HCT116 (cell line): ENCODE data around the gene ASCC1. TPM values are rescaled to one million over a fixed set of nuclear protein-coding genes. Genes with fewer than 3 reads are reported as not detected.

Experiments
- ATAC-seq: fragments of 200-7000 bp; cut with Tn5 transposase; 2 replicates; pipeline ENCODE4 v1.9.1; 2020; ENCODE audit warnings: mild to moderate bottlenecking, moderate library complexity
- BruUV-seq: library from RNA; stranded (reverse); fragments of 400-500 nt; replicated peaks from 2 replicates; lab custom pipeline; 2021; lab: Mats Ljungman, UMichigan
- CTCF ChIA-PET: fragments of 300-600 bp; sonication (Branson Sonifier 250); formaldehyde crosslinking; loops from one replicate; lab custom pipeline; 2021; ENCODE audit warnings: antibody characterized with exemption; lab: Charles Lee
- POLR2A ChIA-PET: fragments of 300-600, 350-600 bp; sonication (Branson Sonifier 250); formaldehyde crosslinking; loops from one replicate; lab custom pipeline; 2021; ENCODE audit warnings: antibody characterized with exemption; lab: Charles Lee
- RAD21 ChIA-PET, 2 experiments: fragments of 300-600 bp; sonication (Branson Sonifier 250); formaldehyde crosslinking; loops; one replicate each; lab custom pipeline; 2023; ENCODE audit warnings: low total read pairs in 2 of 2; ENCODE audit not compliant: uncharacterized antibody in 2 of 2, unreplicated experiment in 2 of 2, low non-redundant PET in 1 of 2; lab: Charles Lee
- DNase-seq: peaks from one replicate; pipeline ENCODE4 v3.0.0-alpha.2; 2010; ENCODE audit warnings: low read depth, low spot score
- H2AFZ ChIP-seq: fragments of 200-600 bp; shearing (Covaris generic), sonication (generic); 2 replicates; pipeline ENCODE4 v1.6.1; 2017; ENCODE audit warnings: low read depth, mixed run types, mixed read lengths, antibody characterized with exemption, low read length; ENCODE audit not compliant: poor library complexity, severe bottlenecking
- H3K27ac ChIP-seq: 2 replicates; pipeline ENCODE4 v1.5.1; 2012; ENCODE audit warnings: low read depth, low read length
- H3K27me3 ChIP-seq: fragments of 200-600 bp; sonication (generic); 2 replicates; pipeline ENCODE4 v1.6.1; 2016; ENCODE audit warnings: mixed run types, low read length, mixed read lengths; ENCODE audit not compliant: insufficient read depth
- H3K36me3 ChIP-seq, 2 experiments: fragments of 200-500 bp in 1 of 2; fragments of 200-600 bp in 1 of 2; sonication (Bioruptor generic) in 1 of 2; sonication (generic) in 1 of 2; 2 replicates each; pipeline versions ENCODE4 v1.5.1 to v1.6.1; 2014 to 2016; ENCODE audit warnings: low read length in 2 of 2, inconsistent platforms in 1 of 2, mixed read lengths in 1 of 2, mixed run types in 1 of 2; ENCODE audit not compliant: insufficient read depth in 2 of 2, control insufficient read depth in 1 of 2
- H3K4me1 ChIP-seq, 2 experiments: fragments of 200-600 bp in 1 of 2; sonication (generic) in 1 of 2; 2 replicates each; pipeline versions ENCODE4 v1.5.1 to v1.6.1; 2012 to 2017; ENCODE audit warnings: low read length in 2 of 2, inconsistent platforms in 1 of 2, mild to moderate bottlenecking in 1 of 2, mixed read lengths in 1 of 2, mixed run types in 1 of 2, moderate library complexity in 1 of 2; ENCODE audit not compliant: insufficient read depth in 2 of 2, control insufficient read depth in 1 of 2
- H3K4me2 ChIP-seq: fragments of 200-600 bp; sonication (generic); 2 replicates; pipeline ENCODE4 v1.6.1; 2017; ENCODE audit warnings: mixed run types, low read length, mixed read lengths
- H3K4me3 ChIP-seq, 2 experiments: fragments of 200-600 bp in 1 of 2; sonication (generic) in 1 of 2; replicated peaks in 1 of 2; 2 replicates each; pipeline ENCODE4 v1.5.1; 2011 to 2016; ENCODE audit warnings: low read length in 2 of 2, control low read depth in 1 of 2, low read depth in 1 of 2, mild to moderate bottlenecking in 1 of 2, mixed read lengths in 1 of 2, mixed run types in 1 of 2
- H3K79me2 ChIP-seq: fragments of 200-600 bp; sonication (generic); 2 replicates; pipeline ENCODE4 v1.6.1; 2017; ENCODE audit warnings: mild to moderate bottlenecking, mixed run types, low read length, moderate library complexity, mixed read lengths; ENCODE audit not compliant: insufficient read depth
- H3K9ac ChIP-seq: fragments of 200-600 bp; sonication (generic); 2 replicates; pipeline ENCODE4 v1.6.1; 2016; ENCODE audit warnings: low read length, mixed read lengths
- H3K9me2 ChIP-seq: fragments of 200-600 bp; sonication (generic), shearing (Covaris generic); 2 replicates; pipeline ENCODE4 v1.6.1; 2017; ENCODE audit warnings: mixed run types, mild to moderate bottlenecking, moderate library complexity; ENCODE audit not compliant: insufficient read depth
- H3K9me3 ChIP-seq, 2 experiments: fragments of 200-500 bp in 1 of 2; fragments of 200-600 bp in 1 of 2; sonication (Bioruptor generic) in 1 of 2; sonication (generic) in 1 of 2; 2 replicates each; pipeline ENCODE4 v1.6.1; 2014 to 2017; ENCODE audit warnings: low read length in 2 of 2, mixed read lengths in 2 of 2, inconsistent platforms in 1 of 2, low read depth in 1 of 2, mild to moderate bottlenecking in 1 of 2, mixed run types in 1 of 2, moderate library complexity in 1 of 2; ENCODE audit not compliant: control insufficient read depth in 1 of 2, insufficient read depth in 1 of 2
- H4K20me1 ChIP-seq: fragments of 200-600 bp; sonication (generic), shearing (Covaris generic); 2 replicates; pipeline ENCODE4 v1.6.1; 2017; ENCODE audit warnings: mixed run types, mild to moderate bottlenecking, moderate library complexity; ENCODE audit not compliant: insufficient read depth
- ATF3 ChIP-seq: IDR thresholded peaks from 2 replicates; pipeline ENCODE4 v1.6.1; 2012
- CTCF ChIP-seq, 3 experiments: fragments of 200-600 bp in 1 of 3; sonication (generic) in 1 of 3; IDR thresholded peaks in 2 of 3; conservative IDR thresholded peaks in 1 of 3; 2 replicates each; pipeline ENCODE4 v1.5.1; 2012 to 2017; ENCODE audit warnings: low read depth in 2 of 3, low read length in 2 of 3, antibody characterized with exemption in 1 of 3, borderline replicate concordance in 1 of 3, control low read depth in 1 of 3, mild to moderate bottlenecking in 1 of 3, mixed read lengths in 1 of 3, mixed run types in 1 of 3, moderate library complexity in 1 of 3; ENCODE audit not compliant: insufficient read depth in 1 of 3
- ELF1 ChIP-seq: IDR thresholded peaks from 2 replicates; pipeline ENCODE4 v1.6.1; 2012; ENCODE audit warnings: low read depth, borderline replicate concordance
- EZH2phosphoT487 ChIP-seq: fragments of 200-600 bp; IDR thresholded peaks from 2 replicates; pipeline ENCODE4 v1.6.1; 2018; ENCODE audit warnings: antibody characterized with exemption, borderline replicate concordance
- JUND ChIP-seq: IDR thresholded peaks from 2 replicates; pipeline ENCODE4 v1.6.1; 2012
- MAX ChIP-seq: IDR thresholded peaks from 2 replicates; pipeline ENCODE4 v1.6.1; 2012
- POLR2AphosphoS5 ChIP-seq: IDR thresholded peaks from 2 replicates; pipeline ENCODE4 v1.6.1; 2011; ENCODE audit warnings: mild to moderate bottlenecking, low read depth, low read length, moderate library complexity
- RAD21 ChIP-seq: IDR thresholded peaks from 2 replicates; pipeline ENCODE4 v1.6.1; 2012; ENCODE audit warnings: low read depth, mild to moderate bottlenecking
- SRF ChIP-seq: IDR thresholded peaks from 2 replicates; pipeline ENCODE4 v1.6.1; 2012; ENCODE audit warnings: low read depth
- ZBTB33 ChIP-seq: IDR thresholded peaks from 2 replicates; pipeline ENCODE4 v1.6.1; 2011; ENCODE audit warnings: mild to moderate bottlenecking, low read length, moderate library complexity; ENCODE audit not compliant: insufficient replicate concordance; ENCODE audit errors: extremely low read depth
- intact Hi-C: fragments of 100-400 bp; cut with micrococcal nuclease; formaldehyde crosslinking; loops from 2 replicates; pipeline ENCODE4 v1.10.0; 2022
- total RNA-seq: library from RNA; stranded (reverse); gene quantifications from one replicate; pipeline ENCODE4 v1.2.1, GENCODE V29; 2021; ENCODE audit not compliant: unreplicated experiment

Gene ASCC1
- total RNA-seq, 1 experiment from 2014 or later: 34.5 TPM

GRCh38 chr10:72065439-72066025, 150.5 kb downstream of the ASCC1 start:
- ATAC-seq (no peak), DNase-seq (no peak)
- ChIA-PET RAD21 (no interaction called here), POLR2A (no interaction called here), CTCF (interaction anchor here (1.3 kb wide), 1 partner anchor 17 kb away, joined by 5 read pairs; no protein-coding TSS in a partner anchor)
- Histone ChIP-seq H3K27ac (no peak overlapping the region), H2AFZ (no peak overlapping the region), H3K36me3 (no peaks in the 10 kb centered on the region), H4K20me1 (no peaks in the 10 kb centered on the region), H3K4me3 (no peak overlapping the region), H3K27me3 (no peaks in the 10 kb centered on the region), H3K79me2 (no peaks in the 10 kb centered on the region), H3K4me2 (no peak overlapping the region), H3K9me3 (no peaks in the 10 kb centered on the region), H3K4me1 (peaks cover 4 to 10% of the 10 kb centered on the region in 2 experiments; a peak in 2 of 4 replicates), H3K9ac (no peak overlapping the region), H3K9me2 (no peaks in the 10 kb centered on the region)
- no peak for TF ChIP-seq RAD21
- no peak for TF ChIP-seq ATF3
- TF ChIP-seq POLR2AphosphoS5: no peak
- intact Hi-C loops: no loop called here
- BruUV-seq: no TSS peak

GRCh38 chr10:72063703-72064391, 152.2 kb downstream of the ASCC1 start:
- no peaks in the 10 kb centered on the region for H3K36me3 ChIP-seq
- BruUV-seq: no TSS peak
- TF ChIP-seq ELF1 (no peak), POLR2AphosphoS5 (no peak), SRF (no peak), MAX (no peak), EZH2phosphoT487 (no peak), ZBTB33 (no peak), CTCF (IDR thresholded peaks at IDR 0.05 in 2 of 3, conservative IDR thresholded peaks at IDR 0.05 in 1 of 3; ENCODE audit: borderline replicate concordance in 1 of 3, insufficient read depth in 1 of 3, low read depth in 2 of 3, low read length in 2 of 3) (no peak), JUND (no peak)
- TF ChIP-seq, all 23 proteins: peak for 0
- Histone ChIP-seq H3K79me2 (no peaks in the 10 kb centered on the region), H2AFZ (no peak overlapping the region), H4K20me1 (no peaks in the 10 kb centered on the region), H3K9me3 (no peaks in the 10 kb centered on the region), H3K27me3 (no peaks in the 10 kb centered on the region), H3K4me3 (no peak overlapping the region), H3K9ac (no peak overlapping the region), H3K4me1 (peaks cover 4 to 10% of the 10 kb centered on the region in 2 experiments; a peak in 2 of 4 replicates), H3K9me2 (no peaks in the 10 kb centered on the region), H3K4me2 (peak overlapping the region; percentile 32), H3K27ac (no peak overlapping the region)
- ChIA-PET CTCF (interaction anchor here (0.8 to 3.0 kb wide), 2 partner anchors 15 kb away, joined by 4 to 16 read pairs; no protein-coding TSS in a partner anchor), RAD21 (no interaction called here), POLR2A (no interaction called here)
- ATAC-seq (peak; percentile 58), DNase-seq (no peak)
- intact Hi-C loops: no loop called here
